Muscle layer of duodenum (tissue), 2 donors: ENCODE data around the gene FAM98A.

Source experiments
- H3K27ac ChIP-seq: one replicate; pipeline ENCODE4 v1.7.0; 2013; ENCODE audit warnings: mild to moderate bottlenecking, low read length
- H3K27me3 ChIP-seq: one replicate; pipeline ENCODE4 v1.7.0; 2013; ENCODE audit warnings: low read depth, mild to moderate bottlenecking, control low read depth, low read length
- H3K36me3 ChIP-seq, 2 donors: one replicate each; pipeline ENCODE4 v1.7.0; 2013; ENCODE audit warnings: low read length in 2 of 2, control low read depth in 1 of 2, mild to moderate bottlenecking in 1 of 2; ENCODE audit not compliant: insufficient read depth in 2 of 2, control insufficient read depth in 1 of 2
- H3K4me1 ChIP-seq, 2 donors: one replicate each; pipeline ENCODE4 v1.7.0; 2013; ENCODE audit warnings: low read length in 2 of 2, mild to moderate bottlenecking in 2 of 2, control low read depth in 1 of 2, moderate library complexity in 1 of 2; ENCODE audit not compliant: insufficient read depth in 2 of 2, control insufficient read depth in 1 of 2
- H3K4me3 ChIP-seq, 2 donors: one replicate each; pipeline ENCODE4 v1.7.0; 2013; ENCODE audit warnings: low read length in 2 of 2, low read depth in 1 of 2, mild to moderate bottlenecking in 1 of 2
- H3K9me3 ChIP-seq, 2 donors: one replicate each; pipeline ENCODE4 v1.7.0; 2013; ENCODE audit warnings: low read length in 2 of 2, control low read depth in 1 of 2, mild to moderate bottlenecking in 1 of 2; ENCODE audit not compliant: control insufficient read depth in 1 of 2
- donor health status: healthy.

FAM98A gene

DNA sequence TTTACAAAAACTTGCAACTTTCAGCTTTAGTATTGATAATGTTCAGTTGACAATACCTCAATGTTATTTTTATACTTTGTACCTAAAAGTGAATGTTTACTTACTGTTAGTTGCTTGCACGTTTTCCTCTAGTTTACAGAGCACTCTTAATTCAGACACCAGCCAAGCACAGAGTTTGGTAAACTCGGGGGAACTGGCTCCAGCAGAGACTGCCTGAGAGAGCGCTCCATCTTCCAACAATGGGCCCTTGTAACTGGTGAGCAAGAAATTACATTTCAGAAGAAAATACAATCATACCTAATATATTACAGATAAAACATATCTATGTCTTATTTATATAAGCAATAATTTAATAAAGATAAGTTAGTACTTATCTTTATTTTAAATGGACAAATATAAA lies 3.7 kb downstream of the FAM98A start:
- no peaks in the 10 kb centered on the region for H3K27me3 ChIP-seq
- H3K4me1 ChIP-seq, result peaks cover 8 to 21% of the 10 kb centered on the region in 2 donors
- H3K27ac ChIP-seq, result no peak overlapping the region
- H3K4me3 ChIP-seq, result no peak overlapping the region
- peaks cover 22 to 28% of the 10 kb centered on the region in 2 donors for H3K36me3 ChIP-seq
- no peaks in the 10 kb centered on the region for H3K9me3 ChIP-seq

DNA sequence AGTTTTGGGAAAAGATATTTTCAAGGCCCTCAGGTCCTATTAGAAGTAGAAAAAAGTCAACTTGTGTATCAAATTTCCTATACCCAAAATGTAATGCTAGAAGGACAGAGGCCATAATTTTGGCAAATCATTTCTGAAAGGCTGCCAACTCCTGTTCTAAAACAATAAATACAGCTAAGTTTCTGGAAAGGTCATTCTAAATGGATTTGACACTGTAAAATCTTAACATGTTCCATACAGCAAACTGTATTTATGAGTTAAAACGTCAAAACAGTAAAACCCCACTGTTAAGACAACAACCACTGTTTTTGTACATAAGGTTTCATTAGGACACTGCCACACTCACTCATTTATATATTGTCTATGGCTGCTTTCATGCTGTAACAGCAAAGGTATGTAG lies 9.7 kb downstream of the FAM98A start:
- Histone ChIP-seq H3K36me3 (peaks cover 33 to 45% of the 10 kb centered on the region in 2 donors), H3K27me3 (no peaks in the 10 kb centered on the region), H3K9me3 (no peaks in the 10 kb centered on the region), H3K4me1 (peaks cover 7 to 22% of the 10 kb centered on the region in 2 donors), H3K4me3 (no peak overlapping the region), H3K27ac (peak overlapping the region; percentile 14)

DNA sequence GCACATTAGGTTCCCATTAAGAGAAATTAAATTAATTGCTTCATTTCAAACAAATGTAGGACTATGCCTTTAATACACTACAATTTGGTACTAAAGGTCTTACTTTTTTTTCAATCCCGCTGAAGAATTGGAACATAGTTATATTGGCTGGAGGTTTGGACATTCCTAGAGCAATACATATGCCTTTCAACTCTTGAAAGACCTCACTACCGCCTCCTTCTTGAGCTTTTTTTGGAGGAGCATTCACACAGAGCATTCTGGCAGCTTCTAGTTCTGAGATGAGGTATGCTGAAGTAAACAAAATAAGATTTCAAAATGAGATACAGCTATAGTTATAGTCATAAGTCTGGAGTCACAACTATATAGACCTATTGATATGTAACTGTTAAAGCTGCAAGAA lies 10.9 kb downstream of the FAM98A start:
- no peak overlapping the region for H3K4me3 ChIP-seq
- no peaks in the 10 kb centered on the region for H3K27me3 ChIP-seq
- peaks cover 7 to 23% of the 10 kb centered on the region in 2 donors for H3K4me1 ChIP-seq
- H3K36me3 ChIP-seq, result peaks cover 24 to 48% of the 10 kb centered on the region in 2 donors
- no peaks in the 10 kb centered on the region for H3K9me3 ChIP-seq
- no peak overlapping the region for H3K27ac ChIP-seq

DNA sequence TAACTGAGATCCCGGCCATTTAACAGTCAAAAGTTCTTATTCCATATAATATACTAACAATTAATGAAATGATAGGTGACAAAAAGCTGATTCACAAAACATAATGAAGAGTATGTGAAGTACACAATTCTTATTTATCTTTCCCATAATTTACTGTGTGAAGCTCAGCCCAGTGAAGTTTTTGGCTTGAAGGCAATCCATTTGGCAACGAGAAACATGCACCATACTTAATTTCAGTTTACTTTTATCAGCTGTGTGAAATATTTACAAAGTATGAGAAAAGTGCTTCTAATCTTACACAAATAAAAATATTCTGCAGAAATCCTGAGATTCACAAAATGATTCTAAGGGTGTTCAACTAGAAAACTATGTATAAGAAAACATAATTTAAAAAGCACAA lies 12.3 kb downstream of the FAM98A start:
- Histone ChIP-seq H3K27me3 (no peaks in the 10 kb centered on the region), H3K4me1 (peaks cover 7 to 27% of the 10 kb centered on the region in 2 donors), H3K36me3 (peaks cover 19 to 40% of the 10 kb centered on the region in 2 donors), H3K9me3 (no peaks in the 10 kb centered on the region), H3K4me3 (no peak overlapping the region), H3K27ac (no peak overlapping the region)

DNA sequence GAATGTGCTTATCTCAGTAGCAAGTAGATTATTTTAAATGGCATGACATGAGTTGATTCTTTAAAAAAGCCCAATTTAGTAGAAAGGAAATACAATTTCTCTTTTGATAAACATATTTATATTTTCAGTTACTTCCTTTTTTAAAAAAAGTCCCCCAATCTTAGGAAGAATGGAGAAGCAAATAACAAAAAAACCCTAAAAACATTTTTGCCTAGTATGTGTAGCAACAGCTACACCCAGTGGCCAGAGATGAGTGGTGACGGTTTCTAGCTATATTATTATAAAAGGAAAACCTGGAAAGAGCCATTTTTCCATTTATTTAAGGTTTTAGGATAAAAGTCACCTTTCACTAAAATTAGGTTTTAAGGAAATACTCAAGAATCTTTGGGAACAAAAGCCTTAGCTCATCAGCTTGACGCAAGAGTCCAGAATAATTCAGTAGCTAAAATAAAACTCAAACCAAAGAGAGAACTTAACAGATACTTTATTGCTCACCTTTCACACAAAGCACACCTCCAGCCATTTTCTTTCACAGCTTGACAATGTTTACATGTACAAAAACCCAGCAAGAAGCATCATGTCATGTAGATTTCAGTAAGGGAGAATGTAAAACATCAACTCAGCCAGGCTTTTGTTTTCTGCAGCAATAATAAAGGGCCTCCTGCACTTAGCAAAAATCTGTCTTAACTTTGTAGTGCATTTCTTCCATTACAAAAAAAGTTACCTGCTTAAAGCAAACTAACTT lies 15.7 kb downstream of the FAM98A start:
- no peak overlapping the region for H3K27ac ChIP-seq
- H3K9me3 ChIP-seq, result no peaks in the 10 kb centered on the region
- H3K27me3 ChIP-seq, result no peaks in the 10 kb centered on the region
- H3K4me1 ChIP-seq, result peaks cover 0 to 11% of the 10 kb centered on the region in 2 donors
- H3K4me3 ChIP-seq, result no peak overlapping the region
- H3K36me3 ChIP-seq, result peaks cover 19 to 29% of the 10 kb centered on the region in 2 donors

DNA sequence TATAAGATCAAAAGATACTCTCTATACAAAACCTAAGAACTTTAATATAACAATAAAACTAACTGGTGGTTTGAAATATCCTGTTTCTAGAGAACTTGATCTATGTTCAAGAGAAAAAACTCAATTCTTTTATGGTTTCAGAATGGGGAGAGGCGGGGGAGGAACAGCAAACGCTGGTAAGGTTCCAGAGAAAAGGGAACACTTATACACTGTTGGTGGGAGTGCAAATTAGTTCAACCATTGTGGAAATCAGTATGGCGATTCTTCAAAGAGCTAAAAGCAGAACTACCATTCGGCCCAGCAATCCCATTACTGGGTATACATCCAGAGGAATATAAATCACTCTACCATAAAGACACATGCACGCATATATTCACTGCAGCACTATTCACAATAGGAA lies 17.2 kb downstream of the FAM98A start:
- Histone ChIP-seq H3K27me3 (no peaks in the 10 kb centered on the region), H3K9me3 (no peaks in the 10 kb centered on the region), H3K36me3 (peaks cover 14 to 23% of the 10 kb centered on the region in 2 donors), H3K4me3 (no peak overlapping the region), H3K4me1 (peaks cover 0 to 10% of the 10 kb centered on the region in 2 donors), H3K27ac (no peak overlapping the region)

DNA sequence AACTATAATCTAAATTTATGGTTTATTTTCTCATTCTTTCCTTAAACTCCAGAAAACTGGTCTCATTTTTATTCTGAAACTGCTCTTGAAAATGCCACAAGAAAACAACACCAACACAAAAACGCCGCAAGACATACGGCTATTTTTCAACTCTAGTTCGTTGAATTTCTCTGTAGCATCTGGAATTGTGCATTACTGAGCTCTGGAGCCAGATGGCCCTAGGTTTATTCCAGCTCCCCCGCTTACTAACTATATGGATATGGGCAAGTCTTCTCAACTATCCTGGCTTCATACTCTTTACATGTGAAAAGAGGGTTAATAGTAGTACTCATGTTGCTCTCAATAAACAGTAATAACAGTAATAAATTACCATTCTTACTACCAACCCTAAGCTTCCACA lies 19.9 kb downstream of the FAM98A start:
- no peak overlapping the region for H3K27ac ChIP-seq
- H3K36me3 ChIP-seq, result peaks cover 0 to 9% of the 10 kb centered on the region in 2 donors
- no peaks in the 10 kb centered on the region for H3K27me3 ChIP-seq
- no peak overlapping the region for H3K4me3 ChIP-seq
- H3K9me3 ChIP-seq, result no peaks in the 10 kb centered on the region
- peaks cover 0 to 5% of the 10 kb centered on the region in 2 donors for H3K4me1 ChIP-seq

DNA sequence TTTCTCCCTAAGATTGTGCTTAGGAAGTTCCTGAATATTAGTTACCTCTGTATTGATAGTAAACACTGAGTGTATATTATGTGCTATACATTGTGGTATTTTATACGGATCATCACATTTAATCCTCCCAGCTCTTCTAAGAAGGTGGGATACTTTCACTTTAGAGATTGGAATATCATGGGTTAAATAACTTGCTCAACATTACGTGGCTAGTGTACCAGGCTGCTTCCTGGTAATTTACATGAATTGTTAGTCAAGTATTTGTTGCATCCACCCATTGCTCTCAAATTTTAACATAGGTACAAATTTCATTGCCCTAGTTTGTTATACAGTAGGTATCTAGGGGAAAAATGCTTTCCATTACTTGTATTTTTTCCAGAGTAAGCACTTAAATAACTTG lies 21.4 kb downstream of the FAM98A start:
- Histone ChIP-seq H3K27ac (no peak overlapping the region), H3K27me3 (no peaks in the 10 kb centered on the region), H3K4me3 (no peak overlapping the region), H3K36me3 (no peaks in the 10 kb centered on the region), H3K9me3 (no peaks in the 10 kb centered on the region), H3K4me1 (no peaks in the 10 kb centered on the region)

DNA sequence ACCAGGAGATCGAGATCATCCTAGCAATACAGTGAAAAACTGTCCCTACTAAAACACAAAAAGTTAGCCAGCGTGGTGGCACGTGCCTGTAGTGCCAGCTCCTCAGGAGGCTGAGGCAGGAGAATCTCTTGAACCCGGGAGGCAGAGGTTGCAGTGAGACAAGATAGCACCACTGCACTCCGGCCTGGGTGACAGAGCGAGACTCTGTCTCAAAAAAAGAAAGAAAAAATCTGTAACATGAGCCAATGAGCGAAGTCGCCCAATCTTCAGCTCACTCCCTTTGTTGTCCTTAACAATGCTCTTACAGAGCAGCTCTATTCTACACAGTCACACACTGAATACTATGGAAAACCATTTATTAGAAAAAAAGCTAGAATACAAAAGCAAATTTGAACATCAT lies 22.0 kb downstream of the FAM98A start:
- no peaks in the 10 kb centered on the region for H3K27me3 ChIP-seq
- no peak overlapping the region for H3K4me3 ChIP-seq
- no peaks in the 10 kb centered on the region for H3K4me1 ChIP-seq
- no peaks in the 10 kb centered on the region for H3K36me3 ChIP-seq
- no peaks in the 10 kb centered on the region for H3K9me3 ChIP-seq
- H3K27ac ChIP-seq, result no peak overlapping the region

DNA sequence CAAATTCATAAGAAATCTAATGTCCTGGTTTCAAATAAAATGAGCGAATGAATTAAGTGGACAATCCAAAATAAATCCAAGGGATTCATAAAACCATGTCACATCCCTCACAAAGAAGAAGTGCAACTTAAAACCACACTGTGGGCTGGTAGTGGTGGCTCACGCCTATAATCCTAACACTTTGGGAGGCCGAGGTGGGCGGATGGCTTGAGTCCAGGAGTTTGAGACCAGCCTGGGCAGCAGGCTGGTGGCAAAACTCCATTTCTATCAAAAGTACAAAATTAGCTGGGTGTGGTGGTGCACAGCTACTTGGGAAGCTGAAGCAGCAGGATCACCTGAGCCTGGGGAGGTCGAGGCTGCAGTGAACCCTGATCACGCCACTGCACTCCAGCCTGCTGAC lies 25.4 kb downstream of the FAM98A start:
- H3K4me1 ChIP-seq, result no peaks in the 10 kb centered on the region
- no peaks in the 10 kb centered on the region for H3K9me3 ChIP-seq
- no peak overlapping the region for H3K27ac ChIP-seq
- no peaks in the 10 kb centered on the region for H3K27me3 ChIP-seq
- H3K36me3 ChIP-seq, result no peaks in the 10 kb centered on the region
- no peak overlapping the region for H3K4me3 ChIP-seq

DNA sequence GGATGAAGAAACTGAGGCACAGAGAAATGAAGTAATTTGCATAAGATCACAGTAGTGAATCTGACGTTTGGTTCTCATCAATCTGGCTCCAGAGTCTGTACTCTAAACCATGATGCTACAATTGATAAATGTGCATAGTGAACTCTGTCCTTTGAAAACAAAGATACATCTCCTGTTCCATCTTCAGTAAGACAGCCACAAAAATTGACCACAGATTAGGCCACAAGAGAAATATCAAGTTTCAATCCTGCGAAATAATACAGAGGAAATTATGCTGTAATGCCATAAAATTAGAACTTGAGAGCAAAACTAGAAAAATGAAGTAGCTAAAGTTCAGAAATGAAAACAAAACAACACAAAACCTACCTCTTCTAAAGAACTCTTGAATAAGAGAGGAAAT lies 28.4 kb downstream of the FAM98A start:
- Histone ChIP-seq H3K4me1 (no peaks in the 10 kb centered on the region), H3K36me3 (no peaks in the 10 kb centered on the region), H3K27me3 (no peaks in the 10 kb centered on the region), H3K4me3 (no peak overlapping the region), H3K9me3 (no peaks in the 10 kb centered on the region), H3K27ac (no peak overlapping the region)

DNA sequence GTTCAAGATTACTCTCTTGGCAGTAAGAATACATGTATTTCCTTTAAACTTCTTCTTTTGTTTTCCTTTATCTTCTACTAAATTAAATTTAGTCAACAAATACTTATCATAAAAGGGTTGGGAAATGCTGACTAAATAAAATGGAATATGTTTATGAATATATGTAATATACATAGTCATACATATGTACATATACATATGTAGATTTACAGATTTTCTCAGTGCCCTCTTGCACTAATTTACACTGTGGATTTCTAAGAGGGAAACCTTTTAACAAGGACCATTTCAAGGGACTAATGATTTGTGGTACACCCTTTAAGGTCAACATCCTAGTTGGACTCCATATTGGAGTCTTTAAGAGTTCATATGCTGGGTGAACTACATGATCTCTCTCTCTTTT lies 37.2 kb downstream of the FAM98A start:
- Histone ChIP-seq H3K27me3 (no peaks in the 10 kb centered on the region), H3K9me3 (no peaks in the 10 kb centered on the region), H3K36me3 (no peaks in the 10 kb centered on the region), H3K27ac (no peak overlapping the region), H3K4me1 (no peaks in the 10 kb centered on the region), H3K4me3 (no peak overlapping the region)
